Measurements from ENCODE around the gene CLTB.

CLTB gene

DNA sequence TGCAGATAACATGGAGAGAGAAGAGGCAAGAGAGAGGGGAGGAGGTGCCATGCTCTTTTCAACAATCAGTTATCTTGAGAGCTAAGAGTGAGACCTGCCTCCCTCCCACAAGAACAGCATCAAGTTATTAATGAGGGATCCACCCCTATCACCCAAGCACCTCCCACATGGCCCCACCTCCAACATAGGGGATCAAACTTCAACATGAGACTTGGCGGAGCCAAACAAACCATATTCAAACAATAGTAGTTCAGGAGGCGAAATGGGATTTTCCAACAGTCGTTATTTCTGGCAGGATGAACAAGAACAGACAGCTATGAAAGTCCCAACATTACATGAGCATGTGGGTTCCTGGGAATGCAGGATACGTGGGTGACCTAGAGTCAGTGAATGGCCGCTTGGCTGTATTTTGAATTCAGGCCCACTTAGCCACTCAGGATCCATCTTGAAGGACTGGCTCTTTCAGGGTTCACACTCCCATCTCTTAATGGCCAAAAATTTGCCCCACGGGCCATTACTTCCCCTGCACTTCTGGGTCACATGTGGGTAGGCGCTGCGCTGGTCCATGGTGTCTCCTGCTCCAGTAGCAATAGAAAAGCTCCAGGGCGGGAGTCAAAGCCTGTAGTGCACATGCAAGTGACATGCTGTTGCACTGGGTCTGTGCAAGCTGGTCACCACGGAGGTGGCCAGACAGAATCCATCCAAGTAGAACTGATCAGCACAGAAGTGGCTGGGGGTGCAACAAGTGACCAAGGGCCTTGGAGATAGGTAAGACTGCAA lies 24.8 kb upstream of the CLTB start:
- H3K27ac ChIP-seq: no peak overlapping the region
- TF ChIP-seq, protein P1, sequence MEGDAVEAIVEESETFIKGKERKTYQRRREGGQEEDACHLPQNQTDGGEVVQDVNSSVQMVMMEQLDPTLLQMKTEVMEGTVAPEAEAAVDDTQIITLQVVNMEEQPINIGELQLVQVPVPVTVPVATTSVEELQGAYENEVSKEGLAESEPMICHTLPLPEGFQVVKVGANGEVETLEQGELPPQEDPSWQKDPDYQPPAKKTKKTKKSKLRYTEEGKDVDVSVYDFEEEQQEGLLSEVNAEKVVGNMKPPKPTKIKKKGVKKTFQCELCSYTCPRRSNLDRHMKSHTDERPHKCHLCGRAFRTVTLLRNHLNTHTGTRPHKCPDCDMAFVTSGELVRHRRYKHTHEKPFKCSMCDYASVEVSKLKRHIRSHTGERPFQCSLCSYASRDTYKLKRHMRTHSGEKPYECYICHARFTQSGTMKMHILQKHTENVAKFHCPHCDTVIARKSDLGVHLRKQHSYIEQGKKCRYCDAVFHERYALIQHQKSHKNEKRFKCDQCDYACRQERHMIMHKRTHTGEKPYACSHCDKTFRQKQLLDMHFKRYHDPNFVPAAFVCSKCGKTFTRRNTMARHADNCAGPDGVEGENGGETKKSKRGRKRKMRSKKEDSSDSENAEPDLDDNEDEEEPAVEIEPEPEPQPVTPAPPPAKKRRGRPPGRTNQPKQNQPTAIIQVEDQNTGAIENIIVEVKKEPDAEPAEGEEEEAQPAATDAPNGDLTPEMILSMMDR (IDR thresholded peaks at IDR 0.05): no peak
- no peak for TF ChIP-seq ZFX (IDR thresholded peaks at IDR 0.05; ENCODE audit: borderline replicate concordance)

DNA sequence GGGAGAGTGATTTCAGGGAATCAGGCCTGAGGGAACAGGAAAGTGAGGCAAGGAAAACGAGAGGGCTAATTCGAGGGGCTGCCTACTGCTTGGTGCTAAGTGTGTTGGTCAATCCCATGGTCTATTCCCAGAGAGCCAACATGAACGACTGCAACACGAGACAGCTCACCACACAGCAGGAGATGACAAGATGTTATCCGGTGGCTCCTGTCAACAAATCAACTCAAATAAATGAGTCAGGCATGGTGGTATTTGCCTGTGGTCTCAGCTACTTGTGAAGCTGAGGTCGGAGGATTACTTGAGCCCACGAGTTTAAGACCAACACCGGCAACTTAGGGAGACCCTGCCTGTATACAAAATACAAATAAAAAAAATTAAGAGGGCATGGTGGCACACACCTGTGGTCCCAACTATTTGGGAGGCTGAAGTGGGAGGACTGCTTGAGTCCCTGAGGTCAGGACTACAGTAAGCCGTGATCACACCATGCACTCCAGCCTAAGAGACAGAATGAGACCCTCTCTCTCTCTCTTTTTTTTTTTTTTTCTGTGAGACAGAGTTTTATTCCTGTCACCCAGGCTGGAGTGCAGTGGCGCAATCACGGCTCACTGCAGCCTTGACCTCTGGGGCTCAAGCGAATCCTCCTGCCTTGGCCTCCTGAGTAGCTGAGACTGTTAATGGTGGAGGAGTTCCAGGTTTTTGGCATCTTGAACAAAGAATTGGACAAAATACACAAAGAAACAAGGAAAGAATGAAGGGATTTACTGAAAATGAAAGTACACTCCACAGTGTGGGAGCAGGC lies 22.8 kb upstream of the CLTB start:
- H3K27ac ChIP-seq: no peak overlapping the region

DNA sequence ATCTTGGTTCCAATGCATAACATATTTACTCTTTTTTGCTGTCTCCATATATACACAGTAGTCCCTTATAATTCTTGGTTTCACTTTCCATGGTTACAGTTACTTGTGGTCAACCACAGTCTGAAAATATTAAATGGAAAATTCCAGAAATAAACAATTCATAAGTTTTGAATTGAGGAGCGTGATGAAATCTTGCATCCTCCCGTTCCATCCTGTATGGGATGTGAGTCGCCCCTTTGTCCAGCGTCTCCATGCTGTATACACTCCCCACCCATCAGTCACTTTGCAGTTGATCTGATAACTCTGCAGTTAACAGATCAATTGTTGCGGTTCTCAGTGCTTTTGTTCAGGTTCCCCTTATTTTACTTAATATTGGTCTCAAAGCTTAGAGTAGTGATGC lies 20.3 kb upstream of the CLTB start:
- H3K27ac ChIP-seq: no peak overlapping the region
- TF ChIP-seq ZFX (IDR thresholded peaks at IDR 0.05; ENCODE audit: borderline replicate concordance): no peak
- TF ChIP-seq, protein P1 (IDR thresholded peaks at IDR 0.05): no peak

More for the DNA sequence above, 22.8 kb upstream of the CLTB start:
- TF ChIP-seq ZFX (IDR thresholded peaks at IDR 0.05; ENCODE audit: borderline replicate concordance): no peak
- TF ChIP-seq, protein P1 (IDR thresholded peaks at IDR 0.05): no peak

DNA sequence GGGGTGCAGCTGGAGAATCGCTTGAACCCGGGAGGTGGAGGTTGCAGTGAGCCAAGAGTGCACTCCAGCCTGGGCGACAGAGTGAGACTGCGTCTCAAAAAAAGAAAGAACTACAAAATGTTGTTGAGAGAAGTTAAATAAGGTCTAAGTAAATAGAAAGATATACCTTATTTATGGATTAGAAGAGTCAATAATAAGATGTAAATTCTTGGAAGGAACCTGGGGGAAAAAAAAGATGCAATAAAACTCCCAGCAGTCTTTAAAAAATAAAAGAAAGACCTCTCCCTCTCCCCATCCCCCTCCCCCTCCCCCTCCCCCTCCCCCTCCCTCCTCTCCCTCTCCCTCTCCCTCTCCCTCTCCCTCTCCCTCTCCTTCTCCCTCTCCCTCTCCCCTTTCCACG lies 16.4 kb upstream of the CLTB start:
- no peak overlapping the region for H3K27ac ChIP-seq
- TF ChIP-seq ZFX (IDR thresholded peaks at IDR 0.05; ENCODE audit: borderline replicate concordance): no peak
- TF ChIP-seq, protein P1 (IDR thresholded peaks at IDR 0.05): no peak

DNA sequence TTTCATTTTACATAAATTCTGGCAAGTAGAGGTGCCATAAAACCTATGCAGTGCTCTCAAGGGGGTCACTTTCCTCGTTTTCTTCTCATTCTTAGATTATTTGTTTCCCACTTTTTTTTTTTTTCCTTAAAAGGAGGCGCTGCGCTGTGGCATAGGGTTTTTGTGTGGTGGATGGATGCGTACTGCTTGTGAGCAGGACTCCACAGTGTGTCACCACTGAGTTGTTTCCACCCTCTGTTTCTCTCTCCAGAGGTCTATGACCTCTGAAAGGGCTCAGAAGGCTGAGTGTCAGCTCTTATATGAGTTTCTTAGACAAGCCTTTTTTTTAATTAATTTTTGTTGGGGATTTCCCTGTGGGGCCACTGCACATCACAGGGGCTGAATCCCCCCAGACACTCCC lies 13.6 kb upstream of the CLTB start:
- H3K27ac ChIP-seq: no peak overlapping the region
- no peak for TF ChIP-seq ZFX (IDR thresholded peaks at IDR 0.05; ENCODE audit: borderline replicate concordance)
- TF ChIP-seq, protein P1 (IDR thresholded peaks at IDR 0.05): no peak

DNA sequence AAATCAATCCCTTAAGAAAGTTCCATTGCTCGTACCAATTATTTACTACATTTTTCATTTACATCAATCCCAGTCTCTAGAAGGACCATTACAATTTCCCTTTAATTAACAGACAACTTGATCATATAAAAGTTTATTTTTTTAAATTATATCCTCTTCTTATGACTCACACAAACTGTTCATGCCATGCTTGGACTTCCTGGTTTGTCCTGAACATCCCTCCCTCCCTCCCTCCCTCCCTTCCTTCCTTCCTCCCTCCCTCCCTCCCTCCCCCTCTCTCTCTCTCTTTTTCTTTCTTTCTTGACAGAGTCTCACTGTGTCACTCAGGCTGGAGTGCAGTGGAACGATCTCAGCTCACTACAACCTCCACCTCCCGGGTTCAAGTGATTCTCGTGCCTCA lies 11.6 kb upstream of the CLTB start:
- H3K27ac ChIP-seq: no peak overlapping the region
- TF ChIP-seq, protein P1 (IDR thresholded peaks at IDR 0.05): no peak
- no peak for TF ChIP-seq ZFX (IDR thresholded peaks at IDR 0.05; ENCODE audit: borderline replicate concordance)

DNA sequence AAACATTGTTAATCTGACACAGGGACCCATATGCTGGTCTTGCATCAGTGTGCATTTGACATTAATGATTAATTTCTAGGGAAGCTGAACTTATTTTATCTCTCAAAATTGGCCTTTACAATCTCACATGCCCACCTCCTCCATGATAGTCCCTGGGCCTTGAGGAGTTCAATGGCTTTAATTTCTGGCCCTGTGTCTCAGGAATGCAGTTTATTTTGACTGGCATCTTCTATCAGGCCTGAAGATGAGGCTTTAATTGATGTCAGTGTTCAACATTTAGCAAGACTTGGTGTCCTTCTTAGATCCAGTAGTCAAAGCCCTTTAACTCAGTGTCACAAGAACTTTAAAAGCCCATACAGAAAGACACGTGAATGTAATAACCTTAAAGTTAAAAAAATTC lies 10.5 kb upstream of the CLTB start:
- H3K27ac ChIP-seq: no peak overlapping the region
- TF ChIP-seq, protein P1 (IDR thresholded peaks at IDR 0.05): no peak
- no peak for TF ChIP-seq ZFX (IDR thresholded peaks at IDR 0.05; ENCODE audit: borderline replicate concordance)
